Stimulated activated CD4-positive, alpha-beta T cell treated with anti-CD3 and anti-CD28 coated beads, Interleukin-4, amount 100 ng/mL, for 24 hours (primary cell): ENCODE results near the gene THAP3.
"Not testable (repeated sequence)": the region's sequence is repeated elsewhere in the genome, so short reads cannot be mapped to it uniquely, and the experiment has no call there.

ENCODE experiments used
- DNase-seq: peaks from one replicate; pipeline ENCODE4 v3.0.0-alpha.2; 2020

Gene THAP3

DNA sequence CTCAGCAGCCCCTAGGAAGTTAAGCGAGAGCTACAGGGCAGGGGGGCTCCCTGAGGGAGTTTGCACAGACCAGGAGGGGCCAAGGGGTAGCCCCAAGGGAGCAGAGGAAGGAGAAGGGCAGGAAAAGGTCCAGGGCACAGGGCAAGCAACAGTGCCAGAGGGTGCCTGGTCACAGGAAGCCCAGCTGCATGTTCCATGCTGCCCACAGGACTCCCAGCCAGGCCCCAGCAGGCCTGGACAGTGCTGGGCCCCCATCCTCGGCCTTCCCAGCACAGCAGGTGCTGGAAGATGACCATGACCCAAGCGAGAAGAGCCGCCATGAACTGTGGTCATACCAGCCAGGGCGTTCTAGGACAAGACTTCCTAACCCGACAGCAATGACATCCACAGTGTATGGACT lies 33.0 kb upstream of the THAP3 start:
- DNase-seq, result no peak

- no peak for DNase-seq
Observed at GRCh38 chr1:6592441-6592840, 32.2 kb upstream of the THAP3 start.

GRCh38 chr1:6592865-6593593 lies 31.6 kb upstream of the THAP3 start:
- no peak for DNase-seq

GRCh38 chr1:6593810-6594209 lies 30.9 kb upstream of the THAP3 start:
- DNase-seq, result no peak

- DNase-seq, result no peak
Observed at GRCh38 chr1:6594977-6595740, 29.5 kb upstream of the THAP3 start.

- no peak for DNase-seq
Observed at GRCh38 chr1:6596351-6596750, 28.3 kb upstream of the THAP3 start.

DNA sequence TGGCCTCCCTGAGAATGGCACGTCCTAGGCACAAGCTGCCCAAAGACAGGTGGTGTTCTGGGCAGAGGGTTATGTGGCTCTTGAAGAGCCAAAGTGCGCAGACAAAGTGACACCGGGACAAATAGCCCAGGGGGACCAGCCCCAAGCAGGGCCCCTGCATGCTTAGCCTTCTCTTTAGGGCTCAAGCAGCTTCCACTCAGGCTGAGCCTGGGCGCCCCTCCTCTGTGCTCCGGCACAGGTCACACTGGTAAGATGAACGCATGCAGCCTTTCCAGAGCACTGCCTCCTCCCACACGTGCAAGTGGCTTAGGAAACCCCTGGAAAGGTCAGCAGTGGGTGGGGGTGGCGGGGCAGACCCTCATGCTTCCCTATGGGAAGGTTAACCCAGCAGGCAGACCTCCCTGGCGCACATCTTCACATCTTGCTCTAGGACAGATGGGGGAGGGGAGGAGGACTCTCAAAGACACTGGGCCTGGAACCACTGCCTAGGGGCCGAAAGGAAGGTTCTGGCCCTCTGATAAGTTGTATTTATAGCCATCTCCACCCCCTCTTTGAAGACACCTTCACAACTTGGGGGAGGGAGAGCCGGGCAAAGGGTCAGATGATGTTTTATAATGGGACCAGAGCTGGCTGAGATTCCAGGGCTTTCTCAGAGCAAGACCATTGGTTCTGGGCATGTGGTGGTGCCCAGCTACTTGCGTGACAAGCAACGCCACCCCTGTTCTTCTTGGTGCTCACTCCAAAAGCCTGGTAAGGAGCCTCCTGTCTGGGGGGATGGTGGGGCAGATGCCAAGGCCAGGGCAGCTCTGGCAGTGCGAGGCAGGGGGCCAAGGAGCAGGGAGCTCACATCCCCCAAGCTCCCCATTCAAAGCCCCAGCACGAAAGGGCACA lies 27.5 kb upstream of the THAP3 start:
- no peak for DNase-seq

DNA sequence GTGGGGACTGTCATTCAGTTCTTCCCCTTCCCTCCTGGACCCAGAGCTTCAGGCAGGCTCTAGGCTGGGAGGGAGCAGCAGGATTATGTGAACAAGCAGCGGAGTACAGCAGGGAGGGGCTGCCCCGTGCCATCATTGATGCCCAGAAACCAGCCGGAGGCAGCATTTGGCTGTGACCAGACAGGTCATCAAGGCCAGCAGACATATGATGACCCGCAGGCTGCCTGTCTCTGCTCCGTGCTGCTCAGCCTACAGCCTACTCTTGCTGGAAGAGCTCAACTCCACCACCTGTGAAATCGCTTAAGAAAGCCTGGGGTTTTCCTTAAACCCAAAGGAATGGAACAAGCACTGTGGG lies 26.9 kb upstream of the THAP3 start:
- DNase-seq, result no peak

DNA sequence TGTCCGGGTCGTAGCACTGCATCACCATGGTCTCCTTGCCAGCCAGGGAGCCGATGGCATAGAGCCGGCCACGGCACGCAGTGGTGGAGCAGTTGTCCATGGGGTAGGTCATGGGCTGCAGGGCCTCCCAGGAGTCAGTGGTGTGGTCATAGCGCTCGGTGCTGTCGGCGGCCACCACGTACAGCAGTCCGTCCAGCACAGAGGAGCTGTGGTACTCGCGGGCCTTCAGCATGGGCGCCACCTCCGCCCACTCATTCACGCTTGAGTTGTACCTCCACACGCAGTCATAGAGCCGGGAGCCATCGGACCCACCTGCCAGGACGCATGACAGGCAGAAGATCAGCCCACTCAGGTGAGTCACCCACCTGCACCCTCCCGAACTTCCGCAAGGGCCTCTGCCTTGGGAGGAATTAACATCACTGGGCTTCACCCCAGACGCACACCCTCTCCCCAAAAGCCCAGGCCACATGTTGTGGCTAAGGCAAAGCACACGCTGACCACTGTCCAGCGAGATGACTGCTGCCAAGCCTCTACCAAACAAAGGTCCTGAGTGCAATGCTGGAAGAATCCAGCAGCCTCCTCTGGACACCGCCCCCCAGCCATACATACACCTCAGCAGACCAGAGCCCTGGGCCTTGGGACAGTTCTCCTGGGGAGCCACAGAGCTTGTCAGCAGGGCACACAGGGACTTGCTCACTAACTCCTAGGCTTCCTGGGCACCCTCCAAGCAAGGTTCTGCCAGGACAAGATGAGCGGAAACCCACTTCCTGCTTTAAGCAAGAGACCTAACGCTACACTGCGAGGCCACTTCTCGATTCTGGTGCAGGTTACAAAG lies 25.3 kb upstream of the THAP3 start:
- DNase-seq, result peak; percentile 70

DNA sequence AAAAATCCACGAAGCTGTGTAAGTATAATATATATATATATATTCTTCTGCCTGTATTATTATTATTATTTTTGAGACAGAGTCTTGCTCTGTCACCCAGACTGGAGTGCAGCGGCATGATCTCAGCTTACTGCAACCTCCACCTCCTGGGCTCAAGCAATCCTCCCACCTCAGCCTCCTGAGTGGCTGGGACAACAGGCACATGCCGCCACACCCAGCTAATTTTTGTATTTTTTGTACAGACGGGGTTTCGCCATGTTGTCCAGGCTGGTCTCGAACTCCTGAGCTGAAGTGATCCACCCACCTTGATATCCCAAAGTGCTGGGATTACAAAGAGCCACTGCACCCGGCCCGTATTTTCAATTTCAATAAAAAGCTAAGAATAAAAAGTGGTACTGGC lies 24.7 kb upstream of the THAP3 start:
- DNase-seq, result not testable (repeated sequence)

DNA sequence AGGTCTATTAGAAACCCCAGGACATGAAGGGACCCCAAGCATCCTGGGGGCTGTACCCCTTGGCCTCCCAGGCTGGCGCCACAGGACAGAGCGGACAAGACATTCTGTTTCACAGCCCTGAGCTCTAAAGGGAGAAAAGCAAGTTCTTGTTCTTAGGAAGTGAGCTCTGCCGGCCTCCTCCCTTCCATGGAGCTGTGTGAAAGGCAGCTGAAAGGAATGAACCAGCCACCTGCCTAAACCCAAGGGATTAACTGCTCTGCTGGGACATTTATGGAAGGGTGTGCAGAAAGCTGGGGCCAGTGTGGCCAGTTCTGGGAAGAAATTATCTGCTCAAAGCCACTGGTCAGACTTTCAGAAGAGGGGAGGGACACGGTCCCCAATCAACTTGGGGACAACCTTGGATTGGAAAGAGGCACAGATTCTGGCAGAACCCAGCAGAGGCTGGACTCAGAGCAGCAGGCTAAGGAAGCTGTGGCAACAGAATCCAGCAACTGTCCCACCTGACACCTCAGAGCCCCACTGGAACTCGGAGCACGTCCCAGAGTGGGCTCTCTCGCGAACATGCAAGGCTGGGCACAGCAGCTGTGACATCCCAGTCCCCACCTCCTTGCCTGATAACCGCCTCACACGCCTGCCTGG lies 24.1 kb upstream of the THAP3 start:
- no peak for DNase-seq

DNA sequence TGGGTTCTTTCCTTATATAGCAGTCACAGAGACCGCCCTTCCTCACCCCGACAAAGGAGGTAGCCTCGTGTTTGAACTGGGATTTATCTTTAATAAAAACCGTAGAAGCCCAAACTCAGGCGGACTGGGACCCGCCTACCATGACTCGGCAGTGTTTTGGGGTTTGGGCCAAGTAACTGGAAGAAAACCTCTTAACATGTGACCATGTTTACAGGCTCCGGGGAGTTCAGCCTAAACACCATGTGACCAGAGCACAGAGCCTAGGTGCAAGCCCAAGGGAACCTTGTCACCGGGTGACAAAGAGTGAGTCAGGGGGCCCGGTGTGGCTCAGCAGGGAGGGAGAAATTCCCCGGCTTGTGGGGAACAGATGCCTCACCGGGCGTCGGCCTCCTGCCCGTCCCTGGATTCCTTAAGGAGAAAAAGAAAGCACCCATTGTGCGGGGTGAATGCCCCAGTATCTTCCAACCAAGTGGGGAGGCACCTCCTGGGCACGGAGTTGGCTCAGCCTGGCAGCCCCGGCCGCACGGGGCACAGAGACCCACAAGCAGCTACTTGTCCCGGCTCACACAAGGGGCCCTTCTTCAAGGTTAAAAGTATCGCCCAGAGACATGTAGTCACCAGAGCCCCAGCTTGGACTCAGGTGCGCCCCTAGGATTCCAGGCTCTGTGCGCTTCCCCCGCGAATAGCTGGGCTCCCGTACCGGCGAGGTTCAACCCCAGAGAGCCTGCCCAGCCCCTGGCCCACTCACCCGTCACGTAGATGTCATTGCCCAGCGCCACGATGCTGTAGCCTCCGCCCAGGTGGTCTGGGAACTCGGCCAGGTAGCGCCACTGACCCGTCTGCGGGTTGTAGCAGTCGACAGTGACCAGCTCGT lies 23.4 kb upstream of the THAP3 start:
- peak; percentile 92 for DNase-seq

DNA sequence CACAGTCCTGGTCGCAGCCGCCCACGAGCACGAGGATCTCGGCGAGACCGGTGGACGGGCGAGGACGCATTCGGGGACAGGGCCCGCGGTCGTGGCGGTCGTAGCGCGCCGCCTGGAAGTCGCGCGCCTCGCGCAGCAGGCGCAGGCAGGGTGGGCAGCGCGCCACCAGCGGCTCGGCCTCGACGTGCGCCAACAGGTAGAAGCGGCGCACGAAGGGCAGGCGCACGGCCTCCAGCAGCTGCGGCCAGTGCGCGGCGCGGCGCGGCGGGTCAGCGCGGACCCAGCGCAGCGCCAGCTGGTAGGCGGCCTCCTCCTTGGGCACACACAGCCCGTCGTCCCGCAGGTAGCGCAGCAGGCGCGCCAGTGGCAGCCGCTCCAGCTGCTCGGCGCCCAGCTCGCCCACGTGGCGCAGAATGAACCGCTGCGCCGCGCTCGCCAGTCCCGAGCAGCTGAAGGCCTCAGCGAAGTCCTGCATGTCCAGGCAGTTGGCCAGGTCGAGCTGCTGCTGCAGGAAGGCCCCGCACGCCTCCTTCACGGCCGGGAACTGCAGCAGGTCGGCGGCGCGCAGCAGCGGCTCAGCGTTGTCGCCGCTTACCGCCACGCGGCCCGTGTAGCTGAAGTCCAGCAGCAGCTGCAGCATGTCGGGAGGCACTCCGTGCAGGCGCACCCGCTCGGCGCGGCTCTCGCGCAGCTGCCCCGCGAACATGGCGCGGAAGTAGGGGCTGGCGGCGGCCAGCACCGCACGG lies 22.6 kb upstream of the THAP3 start:
- DNase-seq, result no peak

DNA sequence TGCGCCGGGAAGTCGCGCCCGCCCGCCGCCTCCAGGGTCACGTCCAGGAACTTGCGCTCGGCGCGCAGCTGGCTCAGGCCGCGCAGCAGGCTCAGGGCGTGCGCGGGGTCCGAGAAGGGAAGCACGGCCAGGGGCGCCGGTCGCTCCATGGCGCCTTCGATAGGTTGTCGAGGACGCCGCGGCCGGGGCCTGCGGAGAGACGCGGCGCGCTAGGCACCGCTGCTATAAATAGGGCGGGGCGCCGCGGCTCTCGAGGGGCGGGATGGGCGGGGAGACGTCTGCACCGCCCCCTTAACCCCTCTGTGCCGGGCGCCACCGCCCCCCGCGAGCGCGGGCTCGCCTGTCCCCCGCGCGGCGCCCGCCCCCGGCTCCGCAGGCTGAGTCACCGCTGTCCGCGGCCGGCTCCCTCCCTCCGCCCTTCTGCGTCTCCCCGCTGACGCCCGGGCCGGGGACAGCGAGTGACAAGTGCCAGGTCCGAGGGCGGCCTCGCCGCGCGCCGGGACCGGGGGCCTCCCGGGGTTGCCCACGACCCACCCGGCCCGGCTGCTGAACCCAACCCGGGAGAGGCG lies 21.9 kb upstream of the THAP3 start, which contains the start of gene KLHL21:
Gene KLHL21 (minus strand): TSS at position 201 of the 569 bp plus-strand sequence. CDS start 52 bp downstream, at position 149.
- DNase-seq, result peak; percentile 86

DNA sequence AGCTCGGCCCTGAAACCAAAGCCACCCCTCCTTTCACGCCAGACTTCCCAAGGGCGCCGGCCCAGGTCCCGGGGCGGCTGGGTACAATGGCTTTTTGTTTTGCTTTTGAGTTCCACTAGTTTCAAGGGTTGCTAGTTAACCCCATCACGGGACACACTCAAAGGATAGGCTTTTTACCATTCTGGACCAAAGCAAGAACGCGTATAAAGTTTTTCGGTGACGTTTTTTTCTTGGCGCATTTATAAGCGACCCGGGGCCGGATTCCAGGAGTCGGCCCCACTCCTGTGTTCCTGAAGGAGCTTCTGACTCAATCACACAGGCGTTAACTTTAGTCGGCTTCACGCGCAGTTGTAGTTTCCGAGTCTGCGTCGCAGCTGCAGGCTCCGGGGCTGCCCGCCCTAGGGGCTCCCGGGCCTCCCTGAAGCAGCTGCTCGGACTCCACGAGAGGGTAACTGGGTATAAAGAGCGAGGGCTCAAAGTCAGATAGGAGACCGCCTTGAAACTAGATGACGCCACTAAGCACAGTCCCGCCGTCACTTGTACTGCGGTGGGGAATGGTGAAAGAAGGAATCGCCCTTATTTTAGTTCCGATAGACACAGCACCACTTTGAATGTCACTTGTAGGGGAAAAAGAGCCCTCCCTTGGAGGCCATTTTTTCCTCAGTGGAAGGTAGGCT lies 21.3 kb upstream of the THAP3 start:
- peak; percentile 57 for DNase-seq

GRCh38 chr1:6603915-6604558 lies 20.6 kb upstream of the THAP3 start:
- no peak for DNase-seq

DNA sequence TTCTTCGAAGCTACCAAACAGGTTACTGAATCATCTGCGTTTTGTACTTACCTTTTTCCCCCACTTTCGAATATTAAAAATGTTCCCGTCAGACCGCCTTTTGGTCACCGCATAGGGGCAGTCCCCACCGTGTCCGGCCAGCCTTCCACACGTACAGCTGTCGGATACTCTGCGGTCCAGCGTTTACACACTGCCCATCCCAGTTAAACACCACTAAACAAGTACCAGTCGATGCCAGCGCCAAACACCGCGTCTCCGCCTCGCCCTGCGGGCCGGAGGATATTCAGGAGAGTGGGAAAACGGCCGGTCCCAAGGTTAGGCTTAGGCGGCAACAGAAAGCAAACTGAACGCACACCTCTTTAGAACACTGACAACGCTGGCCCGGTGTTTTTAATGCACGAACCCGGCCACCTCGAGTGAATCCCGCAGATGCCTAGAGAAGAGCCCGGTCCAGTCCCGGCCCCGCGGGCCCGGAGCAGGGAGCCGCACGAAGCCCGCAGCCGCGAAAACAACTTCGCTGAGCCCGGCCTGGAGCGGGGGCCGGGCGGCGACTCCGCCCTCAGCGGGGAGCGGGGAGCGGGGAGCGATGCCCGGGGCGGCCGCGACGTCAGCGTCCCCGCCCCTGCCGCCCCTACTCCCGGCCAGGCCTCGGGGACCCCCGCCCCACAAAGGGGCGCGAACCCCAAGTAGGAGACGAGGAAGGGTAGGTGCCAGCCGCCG lies 11.9 kb upstream of the THAP3 start:
- DNase-seq, result peak; percentile 34
